HG02678 (cell line): Measurements from ENCODE around the gene KRTAP19-8.

Experiments
- ATAC-seq: cut with Tn5 transposase; IDR thresholded peaks from one replicate; pipeline ENCODE4 v1.9.1; 2021; ENCODE audit warnings: mild to moderate bottlenecking, moderate library complexity; ENCODE audit not compliant: unreplicated experiment

KRTAP19-8 gene

GRCh38 chr21:31038376-31038775 lies at the start of gene KRTAP19-8:
TSS of gene KRTAP19-8 (minus strand) at chr21:31038476. CDS start at chr21:31038443, 33 bp downstream.
- ATAC-seq = no peak

GRCh38 chr21:31087639-31088473 lies 49.6 kb upstream of the KRTAP19-8 start:
- ATAC-seq = no peak

GRCh38 chr21:31084689-31085088 lies 46.4 kb upstream of the KRTAP19-8 start:
- ATAC-seq = no peak

GRCh38 chr21:31078796-31079195 lies 40.5 kb upstream of the KRTAP19-8 start:
- peak; percentile 69 for ATAC-seq

GRCh38 chr21:31078216-31078615 lies 39.9 kb upstream of the KRTAP19-8 start:
- peak; percentile 59 for ATAC-seq

GRCh38 chr21:31075848-31076247 lies 37.6 kb upstream of the KRTAP19-8 start:
- no peak for ATAC-seq

GRCh38 chr21:31072533-31072932 lies 34.3 kb upstream of the KRTAP19-8 start:
- no peak for ATAC-seq

GRCh38 chr21:31064803-31065202 lies 26.5 kb upstream of the KRTAP19-8 start:
- ATAC-seq = peak; percentile 78

GRCh38 chr21:31052489-31053142 lies 14.3 kb upstream of the KRTAP19-8 start:
- ATAC-seq = no peak

- ATAC-seq = no peak
Observed at GRCh38 chr21:31050577-31051157, 12.4 kb upstream of the KRTAP19-8 start.

- no peak for ATAC-seq
Observed at GRCh38 chr21:31045841-31046240, 7.6 kb upstream of the KRTAP19-8 start.

GRCh38 chr21:31043471-31043870 lies 5.2 kb upstream of the KRTAP19-8 start:
- no peak for ATAC-seq

- peak; percentile 58 for ATAC-seq
Observed at GRCh38 chr21:31042080-31042464, 3.8 kb upstream of the KRTAP19-8 start.

GRCh38 chr21:31041295-31042079 lies 3.2 kb upstream of the KRTAP19-8 start:
- ATAC-seq = peak; percentile 46

- no peak for ATAC-seq
Observed at GRCh38 chr21:31034378-31034777, 3.9 kb downstream of the KRTAP19-8 start.

GRCh38 chr21:31030367-31031106 lies 7.7 kb downstream of the KRTAP19-8 start:
- peak; percentile 89 for ATAC-seq

GRCh38 chr21:31023680-31024079 lies 14.6 kb downstream of the KRTAP19-8 start:
- no peak for ATAC-seq

GRCh38 chr21:31022306-31022705 lies 16.0 kb downstream of the KRTAP19-8 start:
- no peak for ATAC-seq

- no peak for ATAC-seq
Observed at GRCh38 chr21:31018232-31018631, 20.0 kb downstream of the KRTAP19-8 start.

- no peak for ATAC-seq
Observed at GRCh38 chr21:31014891-31015290, 23.4 kb downstream of the KRTAP19-8 start.
